HepG2 (cell line): ENCODE measurements around the gene TAF8. TPM values are rescaled to one million over a fixed set of nuclear protein-coding genes. Genes with fewer than 3 reads are reported as not detected.

Experiments
- ATAC-seq: fragments of 200-7000 bp; cut with Tn5 transposase; 3 replicates; pipeline ENCODE4 v1.9.1; 2020; ENCODE audit warnings: mild to moderate bottlenecking, moderate library complexity
- BruUV-seq: library from RNA; stranded (reverse); fragments of 400-500 nt; replicated peaks from 2 replicates; lab custom pipeline; 2021; lab: Mats Ljungman, UMichigan
- CTCF ChIA-PET: fragments of 300-600 bp; formaldehyde crosslinking; extraction: SDS; loops from one replicate; lab custom pipeline; 2021; ENCODE audit warnings: low total read pairs, inconsistent platforms, low intra/inter-chr PET ratio; lab: Yijun Ruan, JAX
- POLR2A ChIA-PET: fragments of 350-600 bp; sonication (Branson Sonifier 250); formaldehyde crosslinking; loops from one replicate; lab custom pipeline; 2020; ENCODE audit warnings: antibody characterized with exemption, inconsistent platforms; lab: Yijun Ruan, JAX
- DNase-seq: peaks from one replicate; pipeline ENCODE4 v3.0.0-alpha.2; 2015; ENCODE audit warnings: low spot score
- FAIRE-seq: peaks from 3 replicates; lab custom pipeline; 2011; peaks lifted over from hg19 to GRCh38; lab: Jason Lieb, UNC
- H2AFZ ChIP-seq: one replicate; pipeline ENCODE4 v1.6.1; 2011; ENCODE audit warnings: low read length, inconsistent platforms
- H3K27ac ChIP-seq: fragments of 300-600 bp; 3 replicates; pipeline ENCODE4 v1.8.0; 2011; ENCODE audit warnings: mixed run types, mild to moderate bottlenecking, mixed read lengths, low read length, inconsistent platforms; ENCODE audit not compliant: insufficient read depth; ENCODE audit errors: extremely low read length
- H3K27me3 ChIP-seq, 2 experiments: fragments of 200-600 bp in 1 of 2; 2 replicates in 1 of 2; 3 replicates in 1 of 2; pipeline versions ENCODE4 v1.6.0 to v1.8.0; 2011; ENCODE audit warnings: low read length in 2 of 2, mild to moderate bottlenecking in 2 of 2, moderate library complexity in 2 of 2, inconsistent platforms in 1 of 2; ENCODE audit not compliant: insufficient read depth in 2 of 2, control insufficient read depth in 1 of 2
- H3K36me3 ChIP-seq, 2 experiments: fragments of 200-600 bp in 1 of 2; replicated peaks in 1 of 2; 2 replicates in 1 of 2; 3 replicates in 1 of 2; pipeline versions ENCODE4 v1.5.1 to v1.8.0; 2011; ENCODE audit warnings: low read length in 2 of 2, inconsistent platforms in 1 of 2; ENCODE audit not compliant: insufficient read depth in 2 of 2, control insufficient read depth in 1 of 2
- H3K4me1 ChIP-seq: 2 replicates; pipeline ENCODE4 v1.5.1; 2012; ENCODE audit warnings: low read length, inconsistent platforms; ENCODE audit not compliant: insufficient read depth
- H3K4me2 ChIP-seq: 2 replicates; pipeline ENCODE4 v1.6.0; 2011; ENCODE audit warnings: low read depth, low read length, inconsistent platforms
- H3K4me3 ChIP-seq, 3 experiments: fragments of 200-600 bp in 1 of 3; sonication (generic), shearing (Covaris generic) in 1 of 3; replicated peaks in 1 of 3; 2 replicates each; pipeline ENCODE4 v1.5.1; 2011 to 2016; ENCODE audit warnings: low read length in 3 of 3, inconsistent platforms in 2 of 3, low read depth in 2 of 3, mild to moderate bottlenecking in 2 of 3, control low read depth in 1 of 3, mixed read lengths in 1 of 3; ENCODE audit not compliant: insufficient read depth in 1 of 3
- H3K79me2 ChIP-seq: one replicate; pipeline ENCODE4 v1.6.1; 2011; ENCODE audit warnings: low read length, inconsistent platforms; ENCODE audit not compliant: insufficient read depth
- H3K9ac ChIP-seq: 2 replicates; pipeline ENCODE4 v1.6.0; 2011; ENCODE audit warnings: mild to moderate bottlenecking, low read depth, low read length, inconsistent platforms; ENCODE audit not compliant: insufficient read depth
- H3K9me3 ChIP-seq: 2 replicates; pipeline ENCODE4 v1.5.1; 2012; ENCODE audit warnings: mild to moderate bottlenecking, low read length
- H4K20me1 ChIP-seq: 2 replicates; pipeline ENCODE4 v1.6.0; 2011; ENCODE audit warnings: inconsistent platforms, mild to moderate bottlenecking, low read length, moderate library complexity; ENCODE audit not compliant: insufficient read depth
- RNF2 ChIP-seq: fragments of 450-650 bp; conservative IDR thresholded peaks from 2 replicates; pipeline ENCODE4 v1.6.1; 2016; ENCODE audit warnings: low read depth
- ZFYVE20 ChIP-seq: sonication (generic); formaldehyde crosslinking; IDR thresholded peaks from 2 replicates; pipeline ENCODE4 v1.8.0; 2023; ENCODE audit warnings: low read depth, mild to moderate bottlenecking, moderate library complexity, missing genetic modification reagents, borderline replicate concordance
- ZNF10 ChIP-seq: sonication (generic); formaldehyde crosslinking; IDR thresholded peaks from 2 replicates; pipeline ENCODE4 v1.4.0; 2020; ENCODE audit warnings: mild to moderate bottlenecking, low read depth, missing genetic modification reagents, borderline replicate concordance
- WGBS: methylation state at CpG from one replicate; pipeline ENCODE4 v1.1.6; 2017; ENCODE audit warnings: low lambda C conversion rate; 5-methylcytosine and 5-hydroxymethylcytosine counted together
- in situ Hi-C: cut with HindIII; loops from 2 replicates; pipeline ENCODE4 v1.10.0; 2017; ENCODE audit warnings: low pct_unique_long_range_greater_than_20kb; ENCODE audit not compliant: extremely low pct_ligation_motif_present
- intact Hi-C: fragments of 100-400 bp; cut with micrococcal nuclease; formaldehyde crosslinking; loops from one replicate; pipeline ENCODE4 v1.10.0; 2022; ENCODE audit not compliant: unreplicated experiment
- polyA plus RNA-seq, 8 experiments: library from polyadenylated mRNA; depleted of rRNA in 3 of 8; stranded (reverse) in 7 of 8; unstranded in 1 of 8; fragments of >200 nt; fragmentation: Illumina TruSeq in 4 of 8; extraction: Trizol in 4 of 8; gene quantifications; 2 replicates each; pipeline versions ENCODE4 v1.2.1 to v1.2.3, GENCODE V29; 2011 to 2016; ENCODE audit warnings: low read depth in 4 of 8, missing spikeins in 1 of 8, mixed read lengths in 1 of 8; ENCODE audit not compliant: insufficient read depth in 1 of 8
- total RNA-seq, 5 experiments: library from RNA; depleted of rRNA; stranded (reverse); fragments of >200 nt; fragmentation: Illumina TruSeq; extraction: Trizol; gene quantifications; 2 replicates each; pipeline ENCODE4 v1.2.3, GENCODE V29; 2016; ENCODE audit warnings: low read depth in 1 of 5
- TF ChIP-seq, protein P1 (sequence below): sonication (generic); formaldehyde crosslinking; IDR thresholded peaks from 2 replicates; pipeline ENCODE4 v1.4.0; 2020; ENCODE audit warnings: mild to moderate bottlenecking, missing genetic modification reagents, borderline replicate concordance

TAF8 gene
- total and polyA plus RNA-seq, 2 of the 13 experiments (the other 11 are each of a cell fraction or from before 2014, with no cell fraction given), result 25.2 to 25.8 TPM

DNA sequence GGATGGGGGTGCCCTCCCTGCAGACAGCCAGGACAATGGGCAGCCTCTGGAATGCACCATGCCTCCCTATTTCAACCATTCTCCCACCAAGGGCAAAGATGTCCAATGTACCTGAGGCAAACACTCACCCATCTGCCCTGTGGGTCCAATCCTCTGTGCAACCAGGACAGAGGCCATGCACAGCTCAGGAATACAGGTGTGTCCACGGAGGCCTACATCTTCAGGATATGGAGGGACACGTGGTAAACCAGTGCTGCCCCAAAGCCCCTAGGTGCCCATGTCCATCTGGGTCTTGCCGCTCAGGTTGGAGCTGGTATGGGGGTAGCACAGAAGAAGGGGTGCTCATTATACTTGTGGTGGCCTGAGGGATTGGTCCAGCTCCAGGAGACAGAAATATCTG lies 20.4 kb upstream of the TAF8 start:
- Histone ChIP-seq H3K79me2 (no peaks in the 10 kb centered on the region), H3K27ac (no peak overlapping the region), H3K9ac (no peak overlapping the region), H3K4me2 (no peak overlapping the region), H3K4me1 (peaks cover 13% of the 10 kb centered on the region; the same call in 1 of the 2 replicates), H4K20me1 (no peaks in the 10 kb centered on the region), H3K4me3 (no peak overlapping the region), H3K27me3 (no peaks in the 10 kb centered on the region), H2AFZ (no peak overlapping the region), H3K9me3 (no peaks in the 10 kb centered on the region), H3K36me3 (no peaks in the 10 kb centered on the region)
- ChIA-PET CTCF (no interaction called here), POLR2A (no interaction called here)
- in situ Hi-C loops (loop anchor here (25.0 kb wide), 1 partner anchor 668 kb away; no protein-coding TSS in a partner anchor), intact Hi-C loops (no loop called here)
- 51% methylated on average over 2 of the region's 3 CpGs for WGBS
- BruUV-seq, result no TSS peak
- TF ChIP-seq ZFYVE20, result no peak
- TF ChIP-seq ZNF10 (CRISPR knock-in tag), result no peak
- no peak for TF ChIP-seq RNF2
- TF ChIP-seq, protein P1, sequence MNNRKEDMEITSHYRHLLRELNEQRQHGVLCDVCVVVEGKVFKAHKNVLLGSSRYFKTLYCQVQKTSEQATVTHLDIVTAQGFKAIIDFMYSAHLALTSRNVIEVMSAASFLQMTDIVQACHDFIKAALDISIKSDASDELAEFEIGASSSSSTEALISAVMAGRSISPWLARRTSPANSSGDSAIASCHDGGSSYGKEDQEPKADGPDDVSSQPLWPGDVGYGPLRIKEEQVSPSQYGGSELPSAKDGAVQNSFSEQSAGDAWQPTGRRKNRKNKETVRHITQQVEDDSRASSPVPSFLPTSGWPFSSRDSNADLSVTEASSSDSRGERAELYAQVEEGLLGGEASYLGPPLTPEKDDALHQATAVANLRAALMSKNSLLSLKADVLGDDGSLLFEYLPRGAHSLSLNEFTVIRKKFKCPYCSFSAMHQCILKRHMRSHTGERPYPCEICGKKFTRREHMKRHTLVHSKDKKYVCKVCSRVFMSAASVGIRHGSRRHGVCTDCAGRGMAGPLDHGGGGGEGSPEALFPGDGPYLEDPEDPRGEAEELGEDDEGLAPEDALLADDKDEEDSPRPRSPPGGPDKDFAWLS (CRISPR knock-in tag), result no peak
- no peak for DNase-seq
- no peak for FAIRE-seq
- ATAC-seq, result no peak
